Stomach (tissue), 9 donors: ENCODE data around the gene AFM. TPM values are rescaled to one million over a fixed set of nuclear protein-coding genes. Genes with fewer than 3 reads are reported as not detected.

Experiments
- DNase-seq, 2 donors: peaks; one replicate each; pipeline versions ENCODE4 v3.0.0 to v3.0.0-alpha.2; 2013 to 2019
- H3K27ac ChIP-seq, 5 donors: fragments of 200-600 bp in 4 of 5; sonication (generic) in 4 of 5; one replicate each; pipeline ENCODE4 v1.5.1; 2013 to 2019; ENCODE audit warnings: mild to moderate bottlenecking in 1 of 5, moderate library complexity in 1 of 5
- H3K27me3 ChIP-seq, 3 donors: fragments of 200-600 bp; sonication (generic); one replicate each; pipeline ENCODE4 v1.5.1; 2017 to 2019; ENCODE audit warnings: mixed run types in 1 of 3
- H3K36me3 ChIP-seq, 4 donors: fragments of 200-600 bp; sonication (generic); 1 replicate in 3 of 4; 2 replicates in 1 of 4; pipeline ENCODE4 v1.5.1; 2016 to 2019
- H3K4me1 ChIP-seq, 4 donors: fragments of 200-600 bp; sonication (generic); one replicate each; pipeline ENCODE4 v1.5.1; 2016 to 2019
- H3K4me3 ChIP-seq, 4 donors: fragments of 200-600 bp; sonication (generic) in 3 of 4; one replicate each; pipeline ENCODE4 v1.5.1; 2016 to 2019; ENCODE audit warnings: mild to moderate bottlenecking in 1 of 4
- H3K9me3 ChIP-seq, 4 donors: fragments of 200-600 bp; sonication (generic); one replicate each; pipeline ENCODE4 v1.5.1; 2016 to 2019
- CTCF ChIP-seq, 7 experiments: fragments of 450-650 bp in 4 of 7; fragments of 200-600 bp in 3 of 7; sonication (generic) in 3 of 7; IDR thresholded peaks; one replicate each; pipeline ENCODE4 v1.5.1; 2016 to 2019; ENCODE audit warnings: antibody characterized with exemption in 7 of 7, control low read depth in 2 of 7, mild to moderate bottlenecking in 1 of 7
- EP300 ChIP-seq: sonication (generic); formaldehyde crosslinking; IDR thresholded peaks from one replicate; pipeline ENCODE4 v1.6.1; 2017; ENCODE audit warnings: antibody characterized with exemption
- POLR2A ChIP-seq, 4 donors: fragments of 450-650 bp; IDR thresholded peaks; one replicate each; pipeline ENCODE4 v1.6.1; 2016; ENCODE audit warnings: antibody characterized with exemption in 4 of 4, control low read depth in 2 of 4, mild to moderate bottlenecking in 1 of 4, moderate library complexity in 1 of 4
- POLR2AphosphoS5 ChIP-seq, 3 donors: sonication (generic); formaldehyde crosslinking; IDR thresholded peaks; one replicate each; pipeline ENCODE4 v1.6.1; 2016; ENCODE audit warnings: antibody characterized with exemption in 3 of 3
- WGBS, 5 donors: extraction: QIAGEN DNeasy Blood & Tissue Kit in 3 of 5; methylation state at CpG; one replicate each; pipeline versions ENCODE4 v1.1.5 to v1.1.7; 2013 to 2018; 5-methylcytosine and 5-hydroxymethylcytosine counted together
- intact Hi-C: fragments of 100-400 bp; cut with DNase I; formaldehyde crosslinking; loops from one replicate; pipeline ENCODE4 v1.15.1; 2023; ENCODE audit warnings: low total_unique reads
- polyA plus RNA-seq, 3 donors: library from polyadenylated mRNA; stranded (reverse); fragments of 200-250 nt; gene quantifications; one replicate each; pipeline ENCODE4 v1.2.3, GENCODE V29; 2013
- total RNA-seq, 5 donors: library from RNA; depleted of rRNA; stranded (reverse); fragments of >200 nt; gene quantifications; one replicate each; pipeline versions ENCODE4 v1.1.0 to v1.2.3, GENCODE V29; 2014 to 2016
- donor health status: healthy with polysubstance abuse.
- donor health status: Bipolar disorder and iron deficiency.
- donor health status: healthy.

The AFM gene
- total and polyA plus RNA-seq, 8 donors = 0.05 to 1.8 (median 0.81) TPM; not detected in 5

- intact Hi-C loops = no loop called here
- Histone ChIP-seq H3K27me3 (no peaks in the 10 kb centered on the region), H3K36me3 (no peaks in the 10 kb centered on the region), H3K9me3 (no peaks in the 10 kb centered on the region), H3K4me1 (peaks cover 0 to 17% (median 5%) of the 10 kb centered on the region in 4 donors), H3K4me3 (no peak overlapping the region), H3K27ac (no peak overlapping the region)
- no peak for DNase-seq
- WGBS, 5 donors = 67 to 75% (median 75%) methylated on average over 2 of the region's 2 CpGs
- TF ChIP-seq POLR2A (IDR thresholded peaks at IDR 0.05) = no peak
- no peak for TF ChIP-seq CTCF (IDR thresholded peaks at IDR 0.05)
- no peak for TF ChIP-seq EP300
- no peak for TF ChIP-seq POLR2AphosphoS5 (IDR thresholded peaks at IDR 0.05)
These were observed 24.0 kb downstream of the AFM start for GRCh38 chr4:73505567-73505966.

GRCh38 chr4:73507541-73507940, 26.0 kb downstream of the AFM start:
- intact Hi-C loops = no loop called here
- no peak for TF ChIP-seq POLR2AphosphoS5 (IDR thresholded peaks at IDR 0.05)
- no peak for TF ChIP-seq POLR2A (IDR thresholded peaks at IDR 0.05)
- TF ChIP-seq CTCF (IDR thresholded peaks at IDR 0.05) = no peak
- no peak for TF ChIP-seq EP300
- H3K36me3 ChIP-seq = no peaks in the 10 kb centered on the region
- DNase-seq = no peak
- H3K4me1 ChIP-seq = peaks cover 0 to 8% (median 0%) of the 10 kb centered on the region in 4 donors
- no peak overlapping the region for H3K4me3 ChIP-seq
- no peak overlapping the region for H3K27ac ChIP-seq
- H3K27me3 ChIP-seq = no peaks in the 10 kb centered on the region
- H3K9me3 ChIP-seq = no peaks in the 10 kb centered on the region

GRCh38 chr4:73508651-73509050, 27.1 kb downstream of the AFM start:
- TF ChIP-seq POLR2A (IDR thresholded peaks at IDR 0.05) = no peak
- TF ChIP-seq EP300 = no peak
- TF ChIP-seq CTCF (IDR thresholded peaks at IDR 0.05) = no peak
- TF ChIP-seq POLR2AphosphoS5 (IDR thresholded peaks at IDR 0.05) = no peak
- DNase-seq = no peak
- intact Hi-C loops = no loop called here

GRCh38 chr4:73518340-73518739, 36.8 kb downstream of the AFM start:
- H3K9me3 ChIP-seq = no peaks in the 10 kb centered on the region

More at GRCh38 chr4:73508651-73509050, 27.1 kb downstream of the AFM start:
- Histone ChIP-seq H3K9me3 (no peaks in the 10 kb centered on the region), H3K36me3 (no peaks in the 10 kb centered on the region), H3K27me3 (no peaks in the 10 kb centered on the region), H3K4me1 (peaks cover 0 to 8% (median 0%) of the 10 kb centered on the region in 4 donors), H3K27ac (no peak overlapping the region), H3K4me3 (no peak overlapping the region)
- 76 to 89% (median 80%) methylated on average over 3 of the region's 3 CpGs for WGBS, 5 donors

More at GRCh38 chr4:73518340-73518739, 36.8 kb downstream of the AFM start:
- intact Hi-C loops = no loop called here
- Histone ChIP-seq H3K27ac (no peak overlapping the region), H3K36me3 (no peaks in the 10 kb centered on the region), H3K4me3 (no peak overlapping the region), H3K4me1 (no peaks in the 10 kb centered on the region), H3K27me3 (no peaks in the 10 kb centered on the region)
- no peak for DNase-seq
- WGBS, 5 donors = 71 to 88% (median 83%) methylated on average over 3 of the region's 3 CpGs
- TF ChIP-seq POLR2AphosphoS5 (IDR thresholded peaks at IDR 0.05) = no peak
- TF ChIP-seq EP300 = no peak
- TF ChIP-seq POLR2A (IDR thresholded peaks at IDR 0.05) = no peak
- no peak for TF ChIP-seq CTCF (IDR thresholded peaks at IDR 0.05)
